ELR (cell line): ENCODE results near the gene IRGQ.
A peak's percentile ranks its signal among the peaks of the same experiment; 100 is the strongest.
"Not testable (repeated sequence)": the region's sequence is repeated elsewhere in the genome, so short reads cannot be mapped to it uniquely, and the experiment has no call there.

Source experiments
- DNase-seq: peaks from one replicate; pipeline ENCODE4 v3.0.0-alpha.2; 2015; ENCODE audit warnings: low read depth

The IRGQ gene

GRCh38 chr19:43597876-43598275, 1.9 kb upstream of the IRGQ start:
- no peak for DNase-seq

GRCh38 chr19:43596842-43597461, 1.0 kb upstream of the IRGQ start:
- DNase-seq = peak; percentile 40

- DNase-seq = no peak
These were observed 332 bp downstream of the IRGQ start for GRCh38 chr19:43595605-43595998.

- peak; percentile 71 for DNase-seq
These were observed 977 bp downstream of the IRGQ start for GRCh38 chr19:43594710-43595604.

- no peak for DNase-seq
These were observed 1.7 kb downstream of the IRGQ start for GRCh38 chr19:43594081-43594697.

- no peak for DNase-seq
These were observed 3.1 kb downstream of the IRGQ start for GRCh38 chr19:43592800-43593350.

- DNase-seq = no peak
These were observed 3.8 kb downstream of the IRGQ start for GRCh38 chr19:43591904-43592772.

GRCh38 chr19:43589678-43590077, 6.3 kb downstream of the IRGQ start:
- no peak for DNase-seq

- no peak for DNase-seq
These were observed 6.7 kb downstream of the IRGQ start for GRCh38 chr19:43589277-43589676.

- DNase-seq = not testable (repeated sequence)
These were observed 8.9 kb downstream of the IRGQ start for GRCh38 chr19:43587029-43587428.

- DNase-seq = no peak
These were observed 9.6 kb downstream of the IRGQ start for GRCh38 chr19:43586346-43586745.

- DNase-seq = no peak
These were observed 11.4 kb downstream of the IRGQ start for GRCh38 chr19:43584484-43584883.

GRCh38 chr19:43582495-43582894, 13.4 kb downstream of the IRGQ start:
- no peak for DNase-seq

GRCh38 chr19:43581467-43581866, 14.5 kb downstream of the IRGQ start:
- DNase-seq = no peak

- no peak for DNase-seq
These were observed 17.1 kb downstream of the IRGQ start for GRCh38 chr19:43578787-43579186.

GRCh38 chr19:43575955-43576878, 19.7 kb downstream of the IRGQ start:
- DNase-seq = no peak

- peak; percentile 99 for DNase-seq
These were observed 20.6 kb downstream of the IRGQ start, which contains the start of the genes PINLYP and XRCC1 for GRCh38 chr19:43575156-43575950. TSS of gene PINLYP (plus strand) at chr19:43575801. CDS start at chr19:43577192, 1,391 bp downstream. TSS of gene XRCC1 (minus strand) at chr19:43575527. CDS start at chr19:43575458, 69 bp downstream.

- DNase-seq = peak; percentile 79
These were observed 21.3 kb downstream of the IRGQ start for GRCh38 chr19:43574424-43575155.

GRCh38 chr19:43572171-43572588, 23.8 kb downstream of the IRGQ start:
- DNase-seq = no peak
